ENCODE measurements around the gene ZNF33A.

The ZNF33A gene

GRCh38 chr10:38043516-38043915 is 33.0 kb downstream of the ZNF33A start:
- H2BK5ac ChIP-seq (ENCODE audit: low read depth, low read length, poor library complexity): no peak overlapping the region
- DNase-seq: no peak
- H3K14ac ChIP-seq (ENCODE audit: low read length): no peak overlapping the region
- no peaks in the 10 kb centered on the region for H3K27me3 ChIP-seq (ENCODE audit: insufficient read depth, low read length)
- no peaks in the 10 kb centered on the region for H3K79me1 ChIP-seq (ENCODE audit: low read length)
- H2BK120ac ChIP-seq (ENCODE audit: insufficient read depth, low read length, poor library complexity): no peak overlapping the region
- no peak overlapping the region for H3K4me2 ChIP-seq (ENCODE audit: low read length)
- no peak overlapping the region for H2AK5ac ChIP-seq (ENCODE audit: low read length)
- no peak overlapping the region for H2AFZ ChIP-seq (ENCODE audit: insufficient read depth, low read length, poor library complexity)
- H3K27ac ChIP-seq (ENCODE audit: low read depth, low read length): no peak overlapping the region
- no CpG with 5 or more reads among the region's 2 CpGs for WGBS (ENCODE audit: extremely low coverage, insufficient coverage, insufficient read length)
- no peaks in the 10 kb centered on the region for H3K4me1 ChIP-seq (ENCODE audit: control insufficient read depth in 1 of 2, insufficient read depth in 2 of 2, low read length in 2 of 2)
- H2BK12ac ChIP-seq (ENCODE audit: low read length): no peak overlapping the region
- H3K79me2 ChIP-seq (ENCODE audit: control insufficient read depth, insufficient read depth, low read length, poor library complexity): no peaks in the 10 kb centered on the region
- no peak overlapping the region for H4K91ac ChIP-seq (ENCODE audit: low read depth, low read length)
- H3K4me3 ChIP-seq (ENCODE audit: low read depth, low read length): no peak overlapping the region
- no peak overlapping the region for H3K4ac ChIP-seq (ENCODE audit: low read depth, low read length)
- no peaks in the 10 kb centered on the region for H3K9me3 ChIP-seq (ENCODE audit: insufficient read depth, low read depth, low read length)
- H4K12ac ChIP-seq (ENCODE audit: low read depth, low read length): no peak overlapping the region
- H3K23ac ChIP-seq (ENCODE audit: low read length): no peak overlapping the region
- no peak overlapping the region for H3K9ac ChIP-seq (ENCODE audit: low read length)
- no peak overlapping the region for H3K18ac ChIP-seq (ENCODE audit: low read length)
- peaks cover 3 to 8% of the 10 kb centered on the region in 2 experiments for H3K36me3 ChIP-seq (ENCODE audit: control insufficient read depth in 1 of 2, insufficient read depth in 2 of 2, low read length in 2 of 2)
- no peak overlapping the region for H4K8ac ChIP-seq (ENCODE audit: low read depth, low read length)

GRCh38 chr10:38045129-38045528 is 34.7 kb downstream of the ZNF33A start:
- no peaks in the 10 kb centered on the region for H3K4me1 ChIP-seq (ENCODE audit: control insufficient read depth in 1 of 2, insufficient read depth in 2 of 2, low read length in 2 of 2)
- H3K27me3 ChIP-seq (ENCODE audit: insufficient read depth, low read length): no peaks in the 10 kb centered on the region
- no peak overlapping the region for H3K23ac ChIP-seq (ENCODE audit: low read length)
- no peak overlapping the region for H4K8ac ChIP-seq (ENCODE audit: low read depth, low read length)
- no peaks in the 10 kb centered on the region for H3K79me1 ChIP-seq (ENCODE audit: low read length)
- H3K4me2 ChIP-seq (ENCODE audit: low read length): no peak overlapping the region
- H2AFZ ChIP-seq (ENCODE audit: insufficient read depth, low read length, poor library complexity): no peak overlapping the region
- no peaks in the 10 kb centered on the region for H3K79me2 ChIP-seq (ENCODE audit: control insufficient read depth, insufficient read depth, low read length, poor library complexity)
- DNase-seq: no peak
- no peak overlapping the region for H3K27ac ChIP-seq (ENCODE audit: low read depth, low read length)
- H2AK5ac ChIP-seq (ENCODE audit: low read length): no peak overlapping the region
- H3K9ac ChIP-seq (ENCODE audit: low read length): no peak overlapping the region
- no peak overlapping the region for H3K14ac ChIP-seq (ENCODE audit: low read length)
- H3K36me3 ChIP-seq (ENCODE audit: control insufficient read depth in 1 of 2, insufficient read depth in 2 of 2, low read length in 2 of 2): peaks cover 3 to 8% of the 10 kb centered on the region in 2 experiments
- no peak overlapping the region for H4K91ac ChIP-seq (ENCODE audit: low read depth, low read length)
- no peak overlapping the region for H2BK5ac ChIP-seq (ENCODE audit: low read depth, low read length, poor library complexity)
- no peaks in the 10 kb centered on the region for H3K9me3 ChIP-seq (ENCODE audit: insufficient read depth, low read depth, low read length)
- H4K12ac ChIP-seq (ENCODE audit: low read depth, low read length): no peak overlapping the region
- H3K4ac ChIP-seq (ENCODE audit: low read depth, low read length): no peak overlapping the region
- H3K4me3 ChIP-seq (ENCODE audit: low read depth, low read length): no peak overlapping the region
- no CpG with 5 or more reads among the region's 2 CpGs for WGBS (ENCODE audit: extremely low coverage, insufficient coverage, insufficient read length)
- H2BK120ac ChIP-seq (ENCODE audit: insufficient read depth, low read length, poor library complexity): no peak overlapping the region
- H2BK12ac ChIP-seq (ENCODE audit: low read length): no peak overlapping the region
- no peak overlapping the region for H3K18ac ChIP-seq (ENCODE audit: low read length)

- WGBS (ENCODE audit: extremely low coverage, insufficient coverage, insufficient read length): no CpG with 5 or more reads among the region's 1 CpG
- H3K36me3 ChIP-seq (ENCODE audit: control insufficient read depth in 1 of 2, insufficient read depth in 2 of 2, low read length in 2 of 2): peaks cover 8 to 11% of the 10 kb centered on the region in 2 experiments
- no peak for DNase-seq
- H2AK5ac ChIP-seq (ENCODE audit: low read length): no peak overlapping the region
- no peak overlapping the region for H4K12ac ChIP-seq (ENCODE audit: low read depth, low read length)
- H3K9me3 ChIP-seq (ENCODE audit: insufficient read depth, low read depth, low read length): no peaks in the 10 kb centered on the region
- no peaks in the 10 kb centered on the region for H3K27me3 ChIP-seq (ENCODE audit: insufficient read depth, low read length)
- H4K91ac ChIP-seq (ENCODE audit: low read depth, low read length): no peak overlapping the region
- H2BK120ac ChIP-seq (ENCODE audit: insufficient read depth, low read length, poor library complexity): no peak overlapping the region
- no peak overlapping the region for H3K23ac ChIP-seq (ENCODE audit: low read length)
- H3K4ac ChIP-seq (ENCODE audit: low read depth, low read length): no peak overlapping the region
- H3K4me3 ChIP-seq (ENCODE audit: low read depth, low read length): no peak overlapping the region
- H2BK12ac ChIP-seq (ENCODE audit: low read length): no peak overlapping the region
- H3K79me1 ChIP-seq (ENCODE audit: low read length): no peaks in the 10 kb centered on the region
- H3K18ac ChIP-seq (ENCODE audit: low read length): no peak overlapping the region
- H3K27ac ChIP-seq (ENCODE audit: low read depth, low read length): no peak overlapping the region
- no peaks in the 10 kb centered on the region for H3K79me2 ChIP-seq (ENCODE audit: control insufficient read depth, insufficient read depth, low read length, poor library complexity)
- no peak overlapping the region for H4K8ac ChIP-seq (ENCODE audit: low read depth, low read length)
- H3K4me1 ChIP-seq (ENCODE audit: control insufficient read depth in 1 of 2, insufficient read depth in 2 of 2, low read length in 2 of 2): no peaks in the 10 kb centered on the region
- H2AFZ ChIP-seq (ENCODE audit: insufficient read depth, low read length, poor library complexity): no peak overlapping the region
- no peak overlapping the region for H2BK5ac ChIP-seq (ENCODE audit: low read depth, low read length, poor library complexity)
- H3K9ac ChIP-seq (ENCODE audit: low read length): no peak overlapping the region
- no peak overlapping the region for H3K14ac ChIP-seq (ENCODE audit: low read length)
- H3K4me2 ChIP-seq (ENCODE audit: low read length): no peak overlapping the region
Observed at GRCh38 chr10:38047666-38048065, 37.2 kb downstream of the ZNF33A start.

- H2BK5ac ChIP-seq (ENCODE audit: low read depth, low read length, poor library complexity): no peak overlapping the region
- H3K4me3 ChIP-seq (ENCODE audit: low read depth, low read length): no peak overlapping the region
- H3K4ac ChIP-seq (ENCODE audit: low read depth, low read length): no peak overlapping the region
- H3K36me3 ChIP-seq (ENCODE audit: control insufficient read depth in 1 of 2, insufficient read depth in 2 of 2, low read length in 2 of 2): peaks cover 7 to 9% of the 10 kb centered on the region in 2 experiments
- no peaks in the 10 kb centered on the region for H3K79me2 ChIP-seq (ENCODE audit: control insufficient read depth, insufficient read depth, low read length, poor library complexity)
- H3K14ac ChIP-seq (ENCODE audit: low read length): no peak overlapping the region
- no peak overlapping the region for H2AFZ ChIP-seq (ENCODE audit: insufficient read depth, low read length, poor library complexity)
- H3K79me1 ChIP-seq (ENCODE audit: low read length): no peaks in the 10 kb centered on the region
- no peak overlapping the region for H3K18ac ChIP-seq (ENCODE audit: low read length)
- no peaks in the 10 kb centered on the region for H3K27me3 ChIP-seq (ENCODE audit: insufficient read depth, low read length)
- no peak overlapping the region for H4K91ac ChIP-seq (ENCODE audit: low read depth, low read length)
- H2BK120ac ChIP-seq (ENCODE audit: insufficient read depth, low read length, poor library complexity): no peak overlapping the region
- H3K4me2 ChIP-seq (ENCODE audit: low read length): no peak overlapping the region
- H3K4me1 ChIP-seq (ENCODE audit: control insufficient read depth in 1 of 2, insufficient read depth in 2 of 2, low read length in 2 of 2): no peaks in the 10 kb centered on the region
- no peak overlapping the region for H3K27ac ChIP-seq (ENCODE audit: low read depth, low read length)
- no peak overlapping the region for H4K8ac ChIP-seq (ENCODE audit: low read depth, low read length)
- no peak overlapping the region for H2AK5ac ChIP-seq (ENCODE audit: low read length)
- H3K9me3 ChIP-seq (ENCODE audit: insufficient read depth, low read depth, low read length): peaks cover 2% of the 10 kb centered on the region
- no CpG with 5 or more reads among the region's 1 CpG for WGBS (ENCODE audit: extremely low coverage, insufficient coverage, insufficient read length)
- DNase-seq: no peak
- no peak overlapping the region for H3K23ac ChIP-seq (ENCODE audit: low read length)
- H3K9ac ChIP-seq (ENCODE audit: low read length): no peak overlapping the region
- no peak overlapping the region for H2BK12ac ChIP-seq (ENCODE audit: low read length)
- H4K12ac ChIP-seq (ENCODE audit: low read depth, low read length): no peak overlapping the region
Observed at GRCh38 chr10:38050212-38050611, 39.7 kb downstream of the ZNF33A start.
